GM19455 (cell line): ENCODE results near the gene LAIR2.

ENCODE experiments used
- ATAC-seq: cut with Tn5 transposase; IDR thresholded peaks from one replicate; pipeline ENCODE4 v1.9.1; 2021; ENCODE audit not compliant: unreplicated experiment

Gene LAIR2

GRCh38 chr19:54530866-54531265 is 28.2 kb downstream of the LAIR2 start:
- ATAC-seq = no peak

- ATAC-seq = no peak
These were observed 29.9 kb downstream of the LAIR2 start for GRCh38 chr19:54532528-54532927.

- ATAC-seq = no peak
These were observed 30.8 kb downstream of the LAIR2 start for GRCh38 chr19:54533476-54533875.

- ATAC-seq = no peak
These were observed 31.5 kb downstream of the LAIR2 start for GRCh38 chr19:54534156-54534555.

- no peak for ATAC-seq
These were observed 33.0 kb downstream of the LAIR2 start for GRCh38 chr19:54535601-54536000.

GRCh38 chr19:54536956-54537355 is 34.3 kb downstream of the LAIR2 start:
- ATAC-seq = no peak

GRCh38 chr19:54541712-54542111 is 39.1 kb downstream of the LAIR2 start:
- no peak for ATAC-seq

- no peak for ATAC-seq
These were observed 46.2 kb downstream of the LAIR2 start for GRCh38 chr19:54548806-54549205.

- no peak for ATAC-seq
These were observed 46.6 kb downstream of the LAIR2 start for GRCh38 chr19:54549224-54549623.

- ATAC-seq = no peak
These were observed 48.7 kb downstream of the LAIR2 start for GRCh38 chr19:54551293-54551692.

- ATAC-seq = no peak
These were observed 49.6 kb downstream of the LAIR2 start for GRCh38 chr19:54551950-54552912.

GRCh38 chr19:54552913-54553310 is 50.3 kb downstream of the LAIR2 start:
- ATAC-seq = no peak

GRCh38 chr19:54554006-54554405 is 51.4 kb downstream of the LAIR2 start:
- ATAC-seq = no peak

- no peak for ATAC-seq
These were observed 52.3 kb downstream of the LAIR2 start for GRCh38 chr19:54554896-54555295.

- no peak for ATAC-seq
These were observed 53.6 kb downstream of the LAIR2 start for GRCh38 chr19:54556194-54556593.

- ATAC-seq = no peak
These were observed 55.7 kb downstream of the LAIR2 start for GRCh38 chr19:54558339-54558738.
